A549 (cell line): Measurements from ENCODE around the gene TWIST2. TPM values are rescaled to one million over a fixed set of nuclear protein-coding genes. Genes with fewer than 3 reads are reported as not detected.

ENCODE experiments used
- ATAC-seq, 2 experiments: fragments of 200-7000 bp in 1 of 2; fragments of >200 bp in 1 of 2; cut with Nextera tagmentation in 1 of 2; cut with Tn5 transposase in 1 of 2; 3 replicates each; pipeline versions ENCODE4 v1.8.0 to v1.9.1; 2018 to 2020; ENCODE audit warnings: mild to moderate bottlenecking in 1 of 2, moderate library complexity in 1 of 2
- CTCF ChIA-PET: fragments of 300-600 bp; sonication (Branson Sonifier 250); formaldehyde crosslinking; extraction: SDS; loops from one replicate; lab custom pipeline; 2021; ENCODE audit warnings: antibody characterized with exemption, inconsistent platforms; lab: Yijun Ruan, JAX
- POLR2A ChIA-PET: fragments of 350-600 bp; formaldehyde crosslinking; extraction: SDS; loops from one replicate; lab custom pipeline; 2021; ENCODE audit warnings: antibody characterized with exemption, inconsistent platforms; lab: Yijun Ruan, JAX
- DNase-seq, 2 experiments: peaks; one replicate each; pipeline versions ENCODE4 v3.0.0 to v3.0.0-alpha.2; 2011 to 2016; ENCODE audit warnings: low read depth in 1 of 2, low spot score in 1 of 2
- FAIRE-seq: peaks from 2 replicates; lab custom pipeline; 2011; peaks lifted over from hg19 to GRCh38; lab: Jason Lieb, UNC
- H3K27ac ChIP-seq, 2 experiments: fragments of >200 bp; sonication (Bioruptor Twin); formaldehyde crosslinking; 3 replicates each; pipeline ENCODE4 v1.5.1; 2016 to 2017
- H3K4me1 ChIP-seq: fragments of >200 bp; sonication (Bioruptor Twin); formaldehyde crosslinking; 3 replicates; pipeline ENCODE4 v1.6.1; 2016
- H3K4me2 ChIP-seq: fragments of >200 bp; sonication (Bioruptor Twin); formaldehyde crosslinking; 3 replicates; pipeline ENCODE4 v1.6.1; 2016
- H3K4me3 ChIP-seq: fragments of >200 bp; sonication (Bioruptor Twin); formaldehyde crosslinking; 3 replicates; pipeline ENCODE4 v1.5.1; 2016
- H3K9me3 ChIP-seq: fragments of >200 bp; sonication (Bioruptor Twin); formaldehyde crosslinking; 3 replicates; pipeline ENCODE4 v1.6.1; 2016
- BCL3 ChIP-seq: fragments of >200 bp; sonication (Bioruptor Twin); formaldehyde crosslinking; IDR thresholded peaks from 3 replicates; pipeline ENCODE4 v1.6.1; 2016
- CBX2 ChIP-seq: fragments of 200-600 bp; sonication (generic); IDR thresholded peaks from 2 replicates; pipeline ENCODE4 v1.6.1; 2016; ENCODE audit warnings: low read depth, mild to moderate bottlenecking, borderline replicate concordance
- CBX8 ChIP-seq: fragments of 200-600 bp; sonication (generic); IDR thresholded peaks from 2 replicates; pipeline ENCODE4 v1.6.1; 2016
- CHD2 ChIP-seq: fragments of 150-350 bp; IDR thresholded peaks from 2 replicates; pipeline ENCODE4 v1.6.1; 2014; ENCODE audit warnings: low read length; ENCODE audit not compliant: partially characterized antibody
- CHD4 ChIP-seq: fragments of 200-600 bp; sonication (generic); IDR thresholded peaks from 2 replicates; pipeline ENCODE4 v1.6.1; 2016; ENCODE audit warnings: antibody characterized with exemption, mild to moderate bottlenecking, borderline replicate concordance
- CTCF ChIP-seq: fragments of >200 bp; sonication (Bioruptor Twin); formaldehyde crosslinking; IDR thresholded peaks from 3 replicates; pipeline ENCODE4 v1.5.1; 2016
- E2F6 ChIP-seq: IDR thresholded peaks from 2 replicates; pipeline ENCODE4 v1.6.1; 2012; ENCODE audit warnings: low read depth, borderline replicate concordance
- EHF ChIP-seq: fragments of 250-450 bp; sonication (Bioruptor Pico); IDR thresholded peaks from 2 replicates; pipeline ENCODE4 v1.5.0; 2020; ENCODE audit warnings: mild to moderate bottlenecking
- EP300 ChIP-seq, 2 experiments: fragments of >200 bp; sonication (Bioruptor Twin); formaldehyde crosslinking; IDR thresholded peaks; 2 replicates in 1 of 2; 3 replicates in 1 of 2; pipeline ENCODE4 v1.6.1; 2016 to 2017
- FOSB ChIP-seq: fragments of 250-450 bp; sonication (Bioruptor Pico); IDR thresholded peaks from 2 replicates; pipeline ENCODE4 v1.5.0; 2020; ENCODE audit warnings: mild to moderate bottlenecking, moderate library complexity
- HES2 ChIP-seq: fragments of >200 bp; sonication (Bioruptor Twin); formaldehyde crosslinking; IDR thresholded peaks from 2 replicates; pipeline ENCODE4 v1.6.1; 2016
- HMGXB4 ChIP-seq: fragments of 250-450 bp; sonication (Bioruptor Pico); IDR thresholded peaks from 2 replicates; pipeline ENCODE4 v1.5.0; 2021; ENCODE audit warnings: mild to moderate bottlenecking, moderate library complexity, borderline replicate concordance
- HOXA7 ChIP-seq: fragments of 250-450 bp; sonication (Bioruptor Pico); IDR thresholded peaks from 2 replicates; pipeline ENCODE4 v1.5.0; 2020; ENCODE audit warnings: mild to moderate bottlenecking, moderate library complexity
- HOXB5 ChIP-seq: fragments of 250-450 bp; sonication (Bioruptor Pico); IDR thresholded peaks from 2 replicates; pipeline ENCODE4 v1.5.0; 2020; ENCODE audit warnings: mild to moderate bottlenecking, moderate library complexity
- MYC ChIP-seq: IDR thresholded peaks from 2 replicates; pipeline ENCODE4 v1.6.1; 2012; ENCODE audit warnings: mild to moderate bottlenecking, inconsistent platforms, low read length, improper control_type of control experiment, borderline replicate concordance
- NFE2L2 ChIP-seq: fragments of 150-350 bp; conservative IDR thresholded peaks from 2 replicates; pipeline ENCODE4 v1.6.1; 2014; ENCODE audit warnings: low read length
- PHF8 ChIP-seq: fragments of 200-600 bp; sonication (generic); IDR thresholded peaks from 2 replicates; pipeline ENCODE4 v1.6.1; 2016; ENCODE audit warnings: low read depth, mild to moderate bottlenecking, antibody characterized with exemption, moderate library complexity, borderline replicate concordance
- RFX5 ChIP-seq: fragments of 450-650 bp; IDR thresholded peaks from 2 replicates; pipeline ENCODE4 v1.7.1; 2014; ENCODE audit warnings: antibody characterized with exemption, mild to moderate bottlenecking, moderate library complexity
- SMC3 ChIP-seq: fragments of >200 bp; sonication (Bioruptor Twin); formaldehyde crosslinking; IDR thresholded peaks from 3 replicates; pipeline ENCODE4 v1.6.1; 2018; ENCODE audit warnings: inconsistent platforms
- SREBF2 ChIP-seq: fragments of 450-650 bp; IDR thresholded peaks from 2 replicates; pipeline ENCODE4 v1.6.1; 2014; ENCODE audit warnings: mild to moderate bottlenecking, moderate library complexity
- TFCP2L1 ChIP-seq: fragments of 250-450 bp; sonication (Bioruptor Pico); IDR thresholded peaks from 2 replicates; pipeline ENCODE4 v1.5.0; 2021; ENCODE audit warnings: mild to moderate bottlenecking
- TP53 ChIP-seq: fragments of 250-450 bp; sonication (Bioruptor Pico); IDR thresholded peaks from 2 replicates; pipeline ENCODE4 v1.5.0; 2021; ENCODE audit warnings: mild to moderate bottlenecking, moderate library complexity
- ZFP36 ChIP-seq: fragments of 450-650 bp; IDR thresholded peaks from 2 replicates; pipeline ENCODE4 v1.6.1; 2014; ENCODE audit warnings: borderline replicate concordance; ENCODE audit not compliant: partially characterized antibody
- WGBS: methylation state at CpG from one replicate; pipeline ENCODE4 v1.1.6; 2017; ENCODE audit errors: missing lambda C conversion rate; 5-methylcytosine and 5-hydroxymethylcytosine counted together
- polyA plus RNA-seq, 4 experiments: library from polyadenylated mRNA; depleted of rRNA in 3 of 4; stranded (reverse); fragments of >200 nt; fragmentation: RNase III in 1 of 4; extraction: RNeasy Plus Mini Kit Qiagen cat#74134 plus additional on column Dnase treatment in 1 of 4; gene quantifications; 2 replicates in 3 of 4; 3 replicates in 1 of 4; pipeline ENCODE4 v1.2.3, GENCODE V29; 2011 to 2017

The TWIST2 gene
- polyA plus RNA-seq, 2 of the 4 experiments (the other 2 are of a cell fraction): 7.1 to 8.2 TPM

GRCh38 chr2:238834982-238835381 lies 12.9 kb upstream of the TWIST2 start (continued):
- no peak for TF ChIP-seq TP53
- TF ChIP-seq NFE2L2: no peak
- TF ChIP-seq, all 56 proteins: peak for 0

- no peak overlapping the region for H3K4me3 ChIP-seq
- no peak overlapping the region for H3K27ac ChIP-seq
- no peaks in the 10 kb centered on the region for H3K4me1 ChIP-seq
- FAIRE-seq: no peak
- CTCF ChIA-PET: interaction anchor here (1.0 to 1.6 kb wide), 3 partner anchors 28 to 478 kb away, joined by 3 read pairs; no protein-coding TSS in a partner anchor
- peak; percentile 42 to 78; a peak in 3 of 6 replicates for ATAC-seq
- POLR2A ChIA-PET: no interaction called here
- no peak for TF ChIP-seq HOXB5 (CRISPR knock-in tag)
- no peak for TF ChIP-seq TFCP2L1 (CRISPR knock-in tag)
- no peak for TF ChIP-seq SMC3
- TF ChIP-seq HES2: no peak
- TF ChIP-seq SREBF2: no peak
- no peak overlapping the region for H3K4me2 ChIP-seq
- no peak for DNase-seq
- WGBS: 70% methylated on average over 7 of the region's 7 CpGs
- peaks cover 2% of the 10 kb centered on the region; the same call in 1 of the 3 replicates for H3K9me3 ChIP-seq
Measured at GRCh38 chr2:238835726-238836301, 12.1 kb upstream of the TWIST2 start.

GRCh38 chr2:238838786-238839327 lies 9.0 kb upstream of the TWIST2 start:
- TF ChIP-seq CBX2: no peak
- no peak for TF ChIP-seq SREBF2
- no peak for TF ChIP-seq ZFP36
- no peak for TF ChIP-seq CHD4
- TF ChIP-seq CBX8: no peak
- TF ChIP-seq HMGXB4 (CRISPR knock-in tag): no peak
- no peak for TF ChIP-seq RFX5
- ATAC-seq (no peak), DNase-seq (no peak), FAIRE-seq (no peak)
- Histone ChIP-seq H3K9me3 (peaks cover 2% of the 10 kb centered on the region; the same call in 1 of the 3 replicates), H3K4me3 (no peak overlapping the region), H3K4me1 (no peaks in the 10 kb centered on the region), H3K27ac (no peak overlapping the region), H3K4me2 (no peak overlapping the region)
- ChIA-PET POLR2A (no interaction called here), CTCF (interaction anchor here (1.4 kb wide), 1 partner anchor 54 kb away, joined by 6 read pairs; no protein-coding TSS in a partner anchor)

- no peak for ATAC-seq
- no peak for FAIRE-seq
- Histone ChIP-seq H3K9me3 (peaks cover 2% of the 10 kb centered on the region; the same call in 1 of the 3 replicates), H3K27ac (no peak overlapping the region), H3K4me1 (no peaks in the 10 kb centered on the region), H3K4me3 (no peak overlapping the region), H3K4me2 (no peak overlapping the region)
- 97% methylated on average over 2 of the region's 2 CpGs for WGBS
- DNase-seq: no peak
- CTCF ChIA-PET: interaction anchor here (0.7 kb wide), 1 partner anchor 107 kb away, joined by 3 read pairs; no protein-coding TSS in a partner anchor
- POLR2A ChIA-PET: no interaction called here
- TF ChIP-seq PHF8: no peak
- no peak for TF ChIP-seq FOSB (CRISPR knock-in tag)
- no peak for TF ChIP-seq E2F6
- no peak for TF ChIP-seq SREBF2
- no peak for TF ChIP-seq MYC
- TF ChIP-seq TFCP2L1 (CRISPR knock-in tag): no peak
- no peak for TF ChIP-seq CHD4
- no peak for TF ChIP-seq CTCF
- no peak for TF ChIP-seq BCL3
- TF ChIP-seq HES2: no peak
- TF ChIP-seq EP300 (IDR thresholded peaks at IDR 0.05): no peak
- TF ChIP-seq EHF (CRISPR knock-in tag): no peak
- no peak for TF ChIP-seq CHD2
- no peak for TF ChIP-seq HOXA7
Measured at GRCh38 chr2:238839428-238839827, 8.5 kb upstream of the TWIST2 start.
